Right lobe of liver (tissue), 6 donors: ENCODE measurements around the gene PRMT2. TPM values are rescaled to one million over a fixed set of nuclear protein-coding genes. Genes with fewer than 3 reads are reported as not detected.
A peak's percentile ranks its signal among the peaks of the same experiment; 100 is the strongest.

Experiments used
- ATAC-seq, 4 donors: fragments of 200-7000 bp; cut with Tn5 transposase; one replicate each; pipeline ENCODE4 v1.9.1; 2020; ENCODE audit warnings: mild to moderate bottlenecking in 4 of 4, moderate library complexity in 4 of 4
- DNase-seq, 3 donors: peaks; one replicate each; pipeline ENCODE4 v3.0.0-alpha.2; 2020
- H3K27ac ChIP-seq, 3 donors: fragments of 200-600 bp; one replicate each; pipeline ENCODE4 v1.8.0; 2022
- H3K27me3 ChIP-seq, 2 donors: fragments of 200-600 bp; one replicate each; pipeline ENCODE4 v1.8.0; 2022
- H3K36me3 ChIP-seq, 4 donors: fragments of 200-600 bp; sonication (generic) in 1 of 4; one replicate each; pipeline versions ENCODE4 v1.5.1 to v1.8.0; 2017 to 2022; ENCODE audit warnings: control low read depth in 1 of 4
- H3K4me1 ChIP-seq, 4 donors: fragments of 200-600 bp; sonication (generic) in 1 of 4; one replicate each; pipeline versions ENCODE4 v1.5.1 to v1.8.0; 2017 to 2022; ENCODE audit warnings: control low read depth in 1 of 4
- H3K4me3 ChIP-seq, 3 donors: fragments of 200-600 bp; one replicate each; pipeline ENCODE4 v1.8.0; 2022
- H3K9me3 ChIP-seq, 4 donors: fragments of 200-600 bp; sonication (generic) in 1 of 4; one replicate each; pipeline versions ENCODE4 v1.5.1 to v1.8.0; 2017 to 2022; ENCODE audit warnings: control low read depth in 1 of 4
- POLR2A ChIP-seq: fragments of 450-650 bp; IDR thresholded peaks from one replicate; pipeline ENCODE4 v1.6.1; 2017; ENCODE audit warnings: antibody characterized with exemption, mild to moderate bottlenecking
- WGBS: methylation state at CpG from one replicate; pipeline ENCODE4 v1.1.6; 2018; ENCODE audit warnings: low coverage, low lambda C conversion rate; ENCODE audit not compliant: insufficient coverage; ENCODE audit errors: missing lambda C conversion rate; 5-methylcytosine and 5-hydroxymethylcytosine counted together
- intact Hi-C, 2 donors: fragments of 100-400 bp; cut with DNase I; formaldehyde crosslinking; loops; one replicate each; pipeline versions ENCODE4 v1.11.2 to v1.14.1; 2022
- total RNA-seq, 6 experiments: library from RNA; depleted of rRNA in 2 of 6; stranded (reverse); fragments of >200 nt in 2 of 6; fragmentation: NEBNext Ultra II Directional in 3 of 6; extraction: Animal tissue kit (Norgen Biotek cat#: 25700) in 3 of 6; gene quantifications; one replicate each; pipeline versions ENCODE4 v1.1.0 to v1.2.4, GENCODE V29; 2016 to 2023
- TF ChIP-seq, protein P1 (sequence below), 4 donors: fragments of 200-600 bp in 3 of 4; fragments of 450-650 bp in 1 of 4; IDR thresholded peaks; one replicate each; pipeline versions ENCODE4 v1.5.1 to v1.8.0; 2016 to 2022; ENCODE audit warnings: antibody characterized with exemption in 4 of 4, mild to moderate bottlenecking in 2 of 4
- donor health status: DM: no; HTN: yes; CAD: no.
- donor health status: DM: no; HTN: no; CAD: no.
- donor health status: DM: no; HTN: no; CAD: no.
- donor health status: DM: no; HTN: yes; CAD: no.
- donor health status: DM: no; HTN: yes; CAD: no.

PRMT2 gene
- total RNA-seq, 6 experiments from 2014 or later = 12.4 to 28.0 (median 19.6) TPM

DNA sequence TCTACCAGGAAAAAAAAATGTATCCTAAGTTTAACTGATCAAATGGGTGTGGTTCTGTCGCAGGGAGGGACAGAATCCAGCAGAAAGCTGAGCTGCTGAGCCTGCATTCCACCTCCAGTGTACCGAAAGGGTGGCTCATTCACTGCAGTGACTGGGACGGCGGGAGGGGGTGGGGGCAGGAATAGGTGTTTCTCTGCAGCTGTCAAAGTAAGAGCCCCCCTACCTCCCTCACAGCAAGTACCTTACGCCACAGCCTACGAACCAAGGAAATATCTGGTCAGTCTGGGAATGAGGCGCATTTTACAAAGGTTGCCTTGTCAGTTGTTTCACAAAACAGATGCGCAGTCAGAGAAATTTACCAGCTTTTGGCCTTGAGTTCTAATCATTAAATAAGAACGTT lies 32.2 kb upstream of the PRMT2 start:
- Histone ChIP-seq H3K36me3 (no peaks in the 10 kb centered on the region), H3K4me3 (no peak overlapping the region), H3K4me1 (no peaks in the 10 kb centered on the region), H3K27ac (no peak overlapping the region), H3K27me3 (no peaks in the 10 kb centered on the region), H3K9me3 (no peaks in the 10 kb centered on the region)
- WGBS = 62% methylated on average over 6 of the region's 9 CpGs
- TF ChIP-seq POLR2A = no peak
- TF ChIP-seq, protein P1, sequence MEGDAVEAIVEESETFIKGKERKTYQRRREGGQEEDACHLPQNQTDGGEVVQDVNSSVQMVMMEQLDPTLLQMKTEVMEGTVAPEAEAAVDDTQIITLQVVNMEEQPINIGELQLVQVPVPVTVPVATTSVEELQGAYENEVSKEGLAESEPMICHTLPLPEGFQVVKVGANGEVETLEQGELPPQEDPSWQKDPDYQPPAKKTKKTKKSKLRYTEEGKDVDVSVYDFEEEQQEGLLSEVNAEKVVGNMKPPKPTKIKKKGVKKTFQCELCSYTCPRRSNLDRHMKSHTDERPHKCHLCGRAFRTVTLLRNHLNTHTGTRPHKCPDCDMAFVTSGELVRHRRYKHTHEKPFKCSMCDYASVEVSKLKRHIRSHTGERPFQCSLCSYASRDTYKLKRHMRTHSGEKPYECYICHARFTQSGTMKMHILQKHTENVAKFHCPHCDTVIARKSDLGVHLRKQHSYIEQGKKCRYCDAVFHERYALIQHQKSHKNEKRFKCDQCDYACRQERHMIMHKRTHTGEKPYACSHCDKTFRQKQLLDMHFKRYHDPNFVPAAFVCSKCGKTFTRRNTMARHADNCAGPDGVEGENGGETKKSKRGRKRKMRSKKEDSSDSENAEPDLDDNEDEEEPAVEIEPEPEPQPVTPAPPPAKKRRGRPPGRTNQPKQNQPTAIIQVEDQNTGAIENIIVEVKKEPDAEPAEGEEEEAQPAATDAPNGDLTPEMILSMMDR (IDR thresholded peaks at IDR 0.05) = no peak
- no peak for DNase-seq
- intact Hi-C loops = no loop called here
- no peak for ATAC-seq

DNA sequence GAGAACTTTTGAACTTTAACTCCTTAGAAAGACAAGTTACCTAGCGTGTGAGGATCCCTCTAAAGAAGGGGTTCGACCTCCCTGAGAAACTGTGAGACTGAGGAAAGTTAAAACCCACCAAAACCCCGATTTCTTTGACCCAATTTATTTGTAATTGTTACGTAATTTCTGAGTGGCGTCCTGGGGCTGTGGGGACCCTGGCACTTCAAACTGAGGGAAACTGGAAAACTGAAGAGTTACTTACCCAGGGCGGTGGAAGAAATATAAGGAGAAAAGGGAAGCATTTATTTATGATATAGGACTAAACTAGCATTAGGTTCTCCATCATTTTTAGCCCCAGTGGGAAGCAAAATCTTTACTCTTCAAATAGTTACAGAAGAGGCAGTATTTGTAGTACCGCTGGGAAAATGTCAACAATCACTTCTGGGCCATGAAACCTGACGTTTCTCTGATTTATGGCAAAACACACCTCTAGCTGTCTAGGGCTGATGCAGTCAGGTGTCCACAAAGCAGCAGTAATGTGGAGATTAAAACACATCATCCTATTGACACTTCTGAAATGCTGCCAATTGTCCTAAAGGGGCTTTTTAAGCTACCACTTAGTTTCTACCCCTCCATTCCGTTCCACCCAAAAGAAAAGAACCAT lies 31.0 kb upstream of the PRMT2 start:
- intact Hi-C loops = no loop called here
- no peak overlapping the region for H3K4me3 ChIP-seq
- no peaks in the 10 kb centered on the region for H3K9me3 ChIP-seq
- TF ChIP-seq, protein P1 (IDR thresholded peaks at IDR 0.05) = no peak
- TF ChIP-seq POLR2A = no peak
- H3K27me3 ChIP-seq = no peaks in the 10 kb centered on the region
- DNase-seq (no peak), ATAC-seq (no peak)
- no peaks in the 10 kb centered on the region for H3K36me3 ChIP-seq
- no peaks in the 10 kb centered on the region for H3K4me1 ChIP-seq
- no peak overlapping the region for H3K27ac ChIP-seq
- 46% methylated on average over 8 of the region's 9 CpGs for WGBS

DNA sequence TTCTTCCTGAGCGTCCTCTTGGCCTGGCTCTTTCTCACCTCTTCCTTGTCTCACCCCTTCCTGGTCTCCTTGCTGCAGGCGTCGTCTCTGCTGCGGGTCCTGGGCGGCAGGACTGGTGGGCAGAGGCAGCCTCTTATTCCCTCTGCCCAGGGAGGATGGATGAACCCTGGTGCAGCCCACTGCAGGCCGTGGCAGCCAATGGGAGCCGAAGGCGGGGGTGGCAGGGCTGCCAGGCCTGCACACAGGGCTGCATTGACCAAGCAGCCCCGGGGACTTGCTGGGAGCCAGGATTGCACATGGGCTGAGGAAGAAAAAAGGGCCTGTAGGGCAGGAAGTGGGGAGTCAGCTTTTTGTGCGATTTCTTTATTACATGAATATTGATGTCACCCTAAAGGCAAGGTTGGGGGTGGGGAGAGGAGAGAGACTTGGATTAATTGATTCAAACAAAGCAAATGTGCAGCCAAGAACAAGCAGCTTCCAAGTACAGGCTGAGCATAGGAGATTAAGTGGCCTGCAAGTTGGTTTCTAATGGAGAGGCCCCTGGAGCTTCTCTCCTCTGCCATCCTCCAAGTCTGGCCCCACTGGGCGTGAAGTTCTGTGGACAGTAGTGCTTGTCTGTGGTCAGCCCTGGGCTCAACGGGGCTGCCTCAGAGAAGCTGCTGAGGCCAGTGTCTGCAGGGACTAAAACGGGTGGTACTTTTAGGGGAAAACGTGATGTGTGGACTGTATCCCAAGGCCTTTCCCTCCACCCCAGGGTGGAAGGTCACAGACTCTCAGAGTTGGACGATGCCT lies 30.3 kb upstream of the PRMT2 start, which contains the start of gene S100B:
S100B (minus strand) TSS at position 108 of the 792 bp plus-strand sequence. CDS start 2,667 bp downstream, outside the sequence.
- no peak for DNase-seq
- intact Hi-C loops = no loop called here
- peak; percentile 27 to 31 (median 31) for ATAC-seq
- 55% methylated on average over 11 of the region's 15 CpGs for WGBS
- Histone ChIP-seq H3K27me3 (no peaks in the 10 kb centered on the region), H3K27ac (no peak within 1 kb of the TSS), H3K9me3 (no peaks in the 10 kb centered on the region), H3K4me1 (no peaks in the 10 kb centered on the region), H3K36me3 (no peaks in the 10 kb centered on the region), H3K4me3 (no peak within 1 kb of the TSS)
- TF ChIP-seq POLR2A = no peak
- TF ChIP-seq, protein P1 (IDR thresholded peaks at IDR 0.05) = no peak

DNA sequence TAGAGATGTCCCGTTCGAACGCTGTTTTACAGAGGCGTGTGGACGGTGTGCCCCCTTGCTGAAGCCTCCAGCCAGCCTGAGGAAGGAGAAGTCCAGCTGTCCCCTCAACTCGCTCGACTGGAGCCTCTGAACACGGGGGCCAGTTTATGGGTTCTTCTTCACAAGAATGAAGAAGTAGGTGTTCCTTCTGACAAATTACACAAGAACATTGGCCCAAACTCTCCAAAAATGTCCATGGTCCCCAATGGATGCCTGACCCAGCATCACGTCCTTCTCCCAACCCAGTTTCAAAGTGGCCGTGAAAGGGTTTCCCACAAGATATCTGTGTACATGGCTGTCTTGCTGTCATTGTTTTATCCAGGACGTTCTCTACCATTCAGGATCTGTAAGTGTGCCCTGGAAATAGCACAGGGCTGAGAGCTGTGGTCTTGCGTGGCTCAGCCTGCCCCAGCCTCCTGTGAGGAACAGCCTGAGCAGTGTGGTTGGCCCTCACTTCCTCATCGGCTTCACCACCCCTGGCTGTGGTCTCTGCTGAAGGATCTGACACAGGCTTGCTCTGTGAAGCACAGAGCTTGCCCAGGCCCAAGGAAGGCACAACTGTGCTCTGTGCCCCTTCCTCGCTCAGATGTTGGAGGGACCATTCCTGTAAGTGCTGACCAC lies 29.6 kb upstream of the PRMT2 start:
- ATAC-seq = peak; percentile 73 to 85 (median 78)
- WGBS = 59% methylated on average over 6 of the region's 14 CpGs
- intact Hi-C loops = no loop called here

More for the DNA sequence above, 29.6 kb upstream of the PRMT2 start:
- Histone ChIP-seq H3K36me3 (no peaks in the 10 kb centered on the region), H3K4me3 (no peak overlapping the region), H3K4me1 (no peaks in the 10 kb centered on the region), H3K9me3 (no peaks in the 10 kb centered on the region), H3K27me3 (no peaks in the 10 kb centered on the region), H3K27ac (no peak overlapping the region)
- DNase-seq = peak in 1 of 3 donors; percentile 69
- TF ChIP-seq POLR2A = no peak
- TF ChIP-seq, protein P1 (IDR thresholded peaks at IDR 0.05) = no peak
